HCT116 (cell line): ENCODE results near the gene TSPAN31. TPM values are rescaled to one million over a fixed set of nuclear protein-coding genes. Genes with fewer than 3 reads are reported as not detected.
A peak's percentile ranks its signal among the peaks of the same experiment; 100 is the strongest.

Experiments used
- ATAC-seq: fragments of 200-7000 bp; cut with Tn5 transposase; 2 replicates; pipeline ENCODE4 v1.9.1; 2020; ENCODE audit warnings: mild to moderate bottlenecking, moderate library complexity
- BruUV-seq: library from RNA; stranded (reverse); fragments of 400-500 nt; replicated peaks from 2 replicates; lab custom pipeline; 2021; lab: Mats Ljungman, UMichigan
- CTCF ChIA-PET: fragments of 300-600 bp; sonication (Branson Sonifier 250); formaldehyde crosslinking; loops from one replicate; lab custom pipeline; 2021; ENCODE audit warnings: antibody characterized with exemption; lab: Charles Lee
- POLR2A ChIA-PET: fragments of 300-600, 350-600 bp; sonication (Branson Sonifier 250); formaldehyde crosslinking; loops from one replicate; lab custom pipeline; 2021; ENCODE audit warnings: antibody characterized with exemption; lab: Charles Lee
- RAD21 ChIA-PET, 2 experiments: fragments of 300-600 bp; sonication (Branson Sonifier 250); formaldehyde crosslinking; loops; one replicate each; lab custom pipeline; 2023; ENCODE audit warnings: low total read pairs in 2 of 2; ENCODE audit not compliant: uncharacterized antibody in 2 of 2, unreplicated experiment in 2 of 2, low non-redundant PET in 1 of 2; lab: Charles Lee
- DNase-seq: peaks from one replicate; pipeline ENCODE4 v3.0.0-alpha.2; 2010; ENCODE audit warnings: low read depth, low spot score
- H2AFZ ChIP-seq: fragments of 200-600 bp; shearing (Covaris generic), sonication (generic); 2 replicates; pipeline ENCODE4 v1.6.1; 2017; ENCODE audit warnings: low read depth, mixed run types, mixed read lengths, antibody characterized with exemption, low read length; ENCODE audit not compliant: poor library complexity, severe bottlenecking
- H3K27ac ChIP-seq: 2 replicates; pipeline ENCODE4 v1.5.1; 2012; ENCODE audit warnings: low read depth, low read length
- H3K27me3 ChIP-seq: fragments of 200-600 bp; sonication (generic); 2 replicates; pipeline ENCODE4 v1.6.1; 2016; ENCODE audit warnings: mixed run types, low read length, mixed read lengths; ENCODE audit not compliant: insufficient read depth
- H3K36me3 ChIP-seq, 2 experiments: fragments of 200-500 bp in 1 of 2; fragments of 200-600 bp in 1 of 2; sonication (Bioruptor generic) in 1 of 2; sonication (generic) in 1 of 2; 2 replicates each; pipeline versions ENCODE4 v1.5.1 to v1.6.1; 2014 to 2016; ENCODE audit warnings: low read length in 2 of 2, inconsistent platforms in 1 of 2, mixed read lengths in 1 of 2, mixed run types in 1 of 2; ENCODE audit not compliant: insufficient read depth in 2 of 2, control insufficient read depth in 1 of 2
- H3K4me1 ChIP-seq, 2 experiments: fragments of 200-600 bp in 1 of 2; sonication (generic) in 1 of 2; 2 replicates each; pipeline versions ENCODE4 v1.5.1 to v1.6.1; 2012 to 2017; ENCODE audit warnings: low read length in 2 of 2, inconsistent platforms in 1 of 2, mild to moderate bottlenecking in 1 of 2, mixed read lengths in 1 of 2, mixed run types in 1 of 2, moderate library complexity in 1 of 2; ENCODE audit not compliant: insufficient read depth in 2 of 2, control insufficient read depth in 1 of 2
- H3K4me2 ChIP-seq: fragments of 200-600 bp; sonication (generic); 2 replicates; pipeline ENCODE4 v1.6.1; 2017; ENCODE audit warnings: mixed run types, low read length, mixed read lengths
- H3K4me3 ChIP-seq, 2 experiments: fragments of 200-600 bp in 1 of 2; sonication (generic) in 1 of 2; replicated peaks in 1 of 2; 2 replicates each; pipeline ENCODE4 v1.5.1; 2011 to 2016; ENCODE audit warnings: low read length in 2 of 2, control low read depth in 1 of 2, low read depth in 1 of 2, mild to moderate bottlenecking in 1 of 2, mixed read lengths in 1 of 2, mixed run types in 1 of 2
- H3K79me2 ChIP-seq: fragments of 200-600 bp; sonication (generic); 2 replicates; pipeline ENCODE4 v1.6.1; 2017; ENCODE audit warnings: mild to moderate bottlenecking, mixed run types, low read length, moderate library complexity, mixed read lengths; ENCODE audit not compliant: insufficient read depth
- H3K9ac ChIP-seq: fragments of 200-600 bp; sonication (generic); 2 replicates; pipeline ENCODE4 v1.6.1; 2016; ENCODE audit warnings: low read length, mixed read lengths
- H3K9me2 ChIP-seq: fragments of 200-600 bp; sonication (generic), shearing (Covaris generic); 2 replicates; pipeline ENCODE4 v1.6.1; 2017; ENCODE audit warnings: mixed run types, mild to moderate bottlenecking, moderate library complexity; ENCODE audit not compliant: insufficient read depth
- H3K9me3 ChIP-seq, 2 experiments: fragments of 200-500 bp in 1 of 2; fragments of 200-600 bp in 1 of 2; sonication (Bioruptor generic) in 1 of 2; sonication (generic) in 1 of 2; 2 replicates each; pipeline ENCODE4 v1.6.1; 2014 to 2017; ENCODE audit warnings: low read length in 2 of 2, mixed read lengths in 2 of 2, inconsistent platforms in 1 of 2, low read depth in 1 of 2, mild to moderate bottlenecking in 1 of 2, mixed run types in 1 of 2, moderate library complexity in 1 of 2; ENCODE audit not compliant: control insufficient read depth in 1 of 2, insufficient read depth in 1 of 2
- H4K20me1 ChIP-seq: fragments of 200-600 bp; sonication (generic), shearing (Covaris generic); 2 replicates; pipeline ENCODE4 v1.6.1; 2017; ENCODE audit warnings: mixed run types, mild to moderate bottlenecking, moderate library complexity; ENCODE audit not compliant: insufficient read depth
- CBX3 ChIP-seq: IDR thresholded peaks from 2 replicates; pipeline ENCODE4 v1.6.1; 2012; ENCODE audit warnings: low read depth
- CEBPB ChIP-seq: IDR thresholded peaks from 2 replicates; pipeline ENCODE4 v1.6.1; 2012; ENCODE audit warnings: low read depth
- CTCF ChIP-seq, 3 experiments: fragments of 200-600 bp in 1 of 3; sonication (generic) in 1 of 3; IDR thresholded peaks in 2 of 3; conservative IDR thresholded peaks in 1 of 3; 2 replicates each; pipeline ENCODE4 v1.5.1; 2012 to 2017; ENCODE audit warnings: low read depth in 2 of 3, low read length in 2 of 3, antibody characterized with exemption in 1 of 3, borderline replicate concordance in 1 of 3, control low read depth in 1 of 3, mild to moderate bottlenecking in 1 of 3, mixed read lengths in 1 of 3, mixed run types in 1 of 3, moderate library complexity in 1 of 3; ENCODE audit not compliant: insufficient read depth in 1 of 3
- ELF1 ChIP-seq: IDR thresholded peaks from 2 replicates; pipeline ENCODE4 v1.6.1; 2012; ENCODE audit warnings: low read depth, borderline replicate concordance
- EZH2 ChIP-seq: fragments of 200-600 bp; sonication (generic); IDR thresholded peaks from 2 replicates; pipeline ENCODE4 v1.6.1; 2017; ENCODE audit warnings: antibody characterized with exemption, mixed run types
- EZH2phosphoT487 ChIP-seq: fragments of 200-600 bp; IDR thresholded peaks from 2 replicates; pipeline ENCODE4 v1.6.1; 2018; ENCODE audit warnings: antibody characterized with exemption, borderline replicate concordance
- JUND ChIP-seq: IDR thresholded peaks from 2 replicates; pipeline ENCODE4 v1.6.1; 2012
- MAX ChIP-seq: IDR thresholded peaks from 2 replicates; pipeline ENCODE4 v1.6.1; 2012
- POLR2A ChIP-seq: IDR thresholded peaks from 2 replicates; pipeline ENCODE4 v1.7.0; 2011; ENCODE audit warnings: borderline replicate concordance; ENCODE audit not compliant: insufficient read depth, insufficient read length; ENCODE audit errors: extremely low read depth
- POLR2AphosphoS5 ChIP-seq: IDR thresholded peaks from 2 replicates; pipeline ENCODE4 v1.6.1; 2011; ENCODE audit warnings: mild to moderate bottlenecking, low read depth, low read length, moderate library complexity
- RAD21 ChIP-seq: IDR thresholded peaks from 2 replicates; pipeline ENCODE4 v1.6.1; 2012; ENCODE audit warnings: low read depth, mild to moderate bottlenecking
- SRF ChIP-seq: IDR thresholded peaks from 2 replicates; pipeline ENCODE4 v1.6.1; 2012; ENCODE audit warnings: low read depth
- TCF7L2 ChIP-seq: IDR thresholded peaks from 2 replicates; pipeline ENCODE4 v1.7.0; 2011; ENCODE audit warnings: borderline replicate concordance, inconsistent platforms; ENCODE audit not compliant: insufficient read depth, insufficient read length; ENCODE audit errors: extremely low read depth
- ZFX ChIP-seq: fragments of 450-650 bp; IDR thresholded peaks from 2 replicates; pipeline ENCODE4 v1.6.1; 2017
- ZNF274 ChIP-seq: fragments of 200-500 bp; sonication (Bioruptor generic); IDR thresholded peaks from 2 replicates; pipeline ENCODE4 v1.6.1; 2014; ENCODE audit warnings: mild to moderate bottlenecking, low read depth, low read length, inconsistent platforms
- intact Hi-C: fragments of 100-400 bp; cut with micrococcal nuclease; formaldehyde crosslinking; loops from 2 replicates; pipeline ENCODE4 v1.10.0; 2022
- total RNA-seq: library from RNA; stranded (reverse); gene quantifications from one replicate; pipeline ENCODE4 v1.2.1, GENCODE V29; 2021; ENCODE audit not compliant: unreplicated experiment

Gene TSPAN31
- total RNA-seq, 1 experiment from 2014 or later, result 14.9 TPM

GRCh38 chr12:57755454-57756372 is 10.9 kb downstream of the TSPAN31 start:
- Histone ChIP-seq H3K4me3 (peak overlapping the region; percentile 59 to 64), H3K36me3 (peaks cover 0 to 5% of the 10 kb centered on the region in 2 experiments; a peak in 1 of 4 replicates), H3K9me2 (no peaks in the 10 kb centered on the region), H3K79me2 (peaks cover 15% of the 10 kb centered on the region), H3K4me1 (peaks cover 20 to 44% of the 10 kb centered on the region in 2 experiments), H3K27ac (peak overlapping the region; percentile 58; the same call in 1 of the 2 replicates), H3K27me3 (no peaks in the 10 kb centered on the region), H3K9me3 (no peaks in the 10 kb centered on the region), H4K20me1 (no peaks in the 10 kb centered on the region), H3K4me2 (peak overlapping the region; percentile 93), H3K9ac (peak overlapping the region; percentile 48), H2AFZ (no peak overlapping the region)
- intact Hi-C loops, result no loop called here
- BruUV-seq, result no TSS peak
- DNase-seq, result no peak
- TF ChIP-seq TCF7L2 (no peak), JUND (no peak), ZFX (peak; percentile 60)
- no peak for ATAC-seq
- CTCF ChIA-PET, result interaction anchor here (1.6 to 2.3 kb wide), 2 partner anchors 11 to 16 kb away, joined by 6 to 51 read pairs; partner anchors contain the start of genes CYP27B1, EEF1AKMT3 and METTL1
- POLR2A ChIA-PET, result interaction anchor here (0.6 kb wide), 1 partner anchor 542 kb away, joined by 3 read pairs; no protein-coding TSS in a partner anchor
- RAD21 ChIA-PET, result no interaction called here

GRCh38 chr12:57756406-57757341 is 11.8 kb downstream of the TSPAN31 start:
- no peak overlapping the region for H3K27ac ChIP-seq
- H3K4me2 ChIP-seq, result peak overlapping the region; percentile 93
- H2AFZ ChIP-seq, result no peak overlapping the region
- H3K9ac ChIP-seq, result peak overlapping the region; percentile 48
- no peaks in the 10 kb centered on the region for H3K9me3 ChIP-seq
- no peaks in the 10 kb centered on the region for H3K27me3 ChIP-seq
- RAD21 ChIA-PET, result interaction anchor here in 1 of 2 experiments (1.2 kb wide), 1 partner anchor 174 kb away, joined by 3 read pairs; no protein-coding TSS in a partner anchor
- no peaks in the 10 kb centered on the region for H3K36me3 ChIP-seq
- peaks cover 5% of the 10 kb centered on the region for H3K79me2 ChIP-seq
- no peaks in the 10 kb centered on the region for H3K9me2 ChIP-seq
- H3K4me3 ChIP-seq, result peak overlapping the region; percentile 59 to 64
- POLR2A ChIA-PET, result interaction anchor here (1.1 kb wide), 2 partner anchors 10 to 12 kb away, joined by 7 to 12 read pairs; partner anchors contain the start of genes CYP27B1 and TSPAN31
- DNase-seq, result no peak
- CTCF ChIA-PET, result interaction anchor here (0.7 to 2.3 kb wide), 9 partner anchors 10 to 298 kb away, joined by 3 to 51 read pairs (median 6); partner anchors contain the start of genes AVIL, CYP27B1, EEF1AKMT3 and METTL1
- H4K20me1 ChIP-seq, result no peaks in the 10 kb centered on the region
- intact Hi-C loops, result no loop called here
- peak; percentile 51 for ATAC-seq
- peaks cover 20 to 37% of the 10 kb centered on the region in 2 experiments for H3K4me1 ChIP-seq
- no TSS peak for BruUV-seq
- TF ChIP-seq EZH2 (no peak), SRF (no peak), CTCF (IDR thresholded peaks at IDR 0.05 in 2 of 3, conservative IDR thresholded peaks at IDR 0.05 in 1 of 3; ENCODE audit: borderline replicate concordance in 1 of 3, insufficient read depth in 1 of 3, low read depth in 2 of 3, low read length in 2 of 3) (peak in 2 of 3 experiments; percentile 89 to 96; a peak in 4 of 6 replicates), POLR2A (no peak), EZH2phosphoT487 (no peak), ELF1 (no peak), CBX3 (no peak), RAD21 (no peak), ZNF274 (no peak), MAX (no peak), CEBPB (no peak), POLR2AphosphoS5 (peak; percentile 31; the same call in 1 of the 2 replicates)
